ENCODE data around the gene MBTPS1.

The MBTPS1 gene

DNA sequence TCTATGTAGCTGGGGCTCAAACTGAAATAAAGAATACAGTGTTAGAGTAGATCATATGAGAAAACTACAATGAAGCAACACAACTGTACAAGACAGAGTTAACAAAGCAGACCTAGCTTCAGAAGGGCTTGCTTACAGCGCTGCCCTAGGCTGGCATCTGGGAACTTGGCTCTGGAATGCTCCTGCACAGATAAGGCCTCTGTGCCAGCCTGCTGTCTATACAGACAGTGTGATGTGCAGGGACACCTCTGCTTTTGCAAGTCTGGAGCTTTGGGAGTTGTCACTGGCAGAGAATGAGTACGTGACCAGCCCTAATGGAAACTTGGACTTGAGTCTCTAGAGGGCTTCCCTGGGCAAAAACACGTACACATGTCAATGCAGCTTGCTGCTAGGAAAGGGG lies 42.0 kb downstream of the MBTPS1 start:
- no peak for DNase-seq (ENCODE audit: low spot score)

DNA sequence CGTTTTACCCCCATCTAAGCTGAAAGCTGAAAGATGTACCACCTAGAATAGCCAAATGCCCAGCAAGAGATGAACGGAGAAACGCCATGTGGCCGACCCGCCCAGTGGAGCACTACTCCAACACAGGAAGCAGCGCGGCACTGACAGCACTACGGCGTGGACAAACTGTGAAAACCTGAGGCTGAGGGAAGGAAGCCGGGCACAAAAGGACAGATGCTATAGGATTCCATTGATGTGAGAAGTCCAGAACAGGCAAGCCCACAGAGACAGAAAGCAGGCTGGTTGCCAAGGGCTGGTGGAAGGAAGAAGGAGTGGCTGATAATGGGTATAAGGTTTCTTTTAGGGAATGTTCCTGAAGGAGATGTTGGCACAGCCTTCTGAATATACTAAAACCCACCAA lies 44.7 kb downstream of the MBTPS1 start:
- no peak for DNase-seq (ENCODE audit: low spot score)

DNA sequence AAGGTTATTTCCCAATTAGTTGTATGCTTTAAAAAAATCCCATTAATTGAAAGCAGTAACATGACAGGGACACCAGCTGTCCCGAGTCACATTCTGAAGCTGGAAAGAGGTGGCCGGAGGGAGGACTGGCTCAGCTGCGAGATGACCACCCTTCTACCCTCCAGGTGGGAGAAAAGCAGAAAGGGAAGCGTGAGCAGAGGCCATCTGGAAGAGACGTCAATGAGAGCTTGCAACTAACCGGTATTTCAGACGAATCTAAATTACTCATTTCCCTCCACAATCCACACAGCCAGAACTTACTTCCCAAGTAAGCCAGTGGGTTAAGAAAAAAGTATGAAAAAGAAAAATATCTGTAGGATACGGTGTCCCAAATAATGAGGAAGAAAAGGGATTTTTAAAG lies 45.6 kb downstream of the MBTPS1 start:
- no peak for DNase-seq (ENCODE audit: low spot score)

DNA sequence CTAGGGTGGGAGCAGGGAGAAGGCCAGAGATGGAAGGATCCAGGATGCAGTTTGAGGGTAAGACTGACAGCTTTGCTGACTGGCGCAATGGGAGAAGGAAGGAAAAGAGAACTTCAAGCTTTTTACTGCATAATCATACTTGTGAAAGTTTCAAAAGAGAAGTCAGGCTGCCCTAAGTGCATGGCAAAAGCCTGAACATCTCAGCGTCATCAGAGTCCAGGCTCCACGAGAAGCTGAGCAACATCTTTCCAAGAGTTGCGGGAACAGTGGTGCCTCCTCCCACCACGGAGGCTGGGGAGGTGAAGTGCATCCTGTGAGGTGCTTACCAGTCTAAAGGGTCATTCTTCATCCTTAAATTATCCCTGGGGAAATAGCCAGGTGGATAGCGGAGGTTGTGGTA lies 47.2 kb downstream of the MBTPS1 start:
- no peak for DNase-seq (ENCODE audit: low spot score)

DNA sequence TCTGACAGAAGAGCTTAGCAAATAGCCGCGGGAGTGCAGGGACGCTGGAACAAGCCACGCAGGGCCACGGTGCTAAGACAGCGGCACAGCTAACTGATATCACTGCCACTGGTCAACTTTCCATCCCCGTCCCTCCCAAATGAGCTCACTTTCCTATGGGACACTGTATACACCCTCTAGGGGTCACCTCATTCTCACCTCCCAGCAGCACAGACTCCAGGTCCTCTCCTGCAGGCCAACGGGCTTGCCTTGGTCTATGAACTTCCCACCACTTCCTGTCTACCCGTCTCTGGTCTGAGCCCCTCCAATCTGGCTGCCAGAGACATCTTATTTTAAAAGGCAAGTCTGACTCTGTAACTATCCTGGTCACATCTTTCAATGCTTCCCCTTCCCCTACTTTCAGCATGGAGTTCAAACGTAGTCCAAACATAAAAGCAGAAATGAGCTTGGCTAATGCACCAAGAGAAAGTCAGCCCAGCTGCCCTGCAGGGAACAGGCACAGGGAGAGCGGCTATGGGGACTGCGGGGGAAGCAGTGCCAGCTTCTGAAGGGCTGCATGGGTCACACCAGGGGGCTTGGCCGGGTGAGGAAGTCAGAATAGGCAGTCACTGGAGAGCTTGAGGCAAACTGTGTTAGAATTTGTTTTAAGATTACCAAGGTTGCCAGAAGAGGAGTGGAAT lies 47.8 kb downstream of the MBTPS1 start:
- no peak for DNase-seq (ENCODE audit: low spot score)

DNA sequence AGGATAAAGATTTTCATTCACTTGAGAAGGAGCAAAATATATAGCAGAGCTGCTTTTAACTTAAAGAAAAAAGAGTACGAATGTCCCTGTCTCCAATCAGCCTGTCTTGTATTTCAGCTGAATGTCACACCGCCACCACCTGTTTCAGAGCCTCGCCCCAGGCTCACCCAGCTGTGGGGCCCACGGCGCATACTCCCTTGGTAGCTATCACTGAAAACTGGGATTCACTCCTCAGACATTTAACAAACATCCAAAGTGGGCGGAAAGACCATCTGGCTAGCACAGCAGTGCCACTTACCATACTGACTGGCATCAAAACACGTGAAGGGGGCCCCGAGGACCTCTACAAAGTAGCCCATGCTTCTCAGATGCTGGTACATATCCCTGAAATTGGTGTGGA lies 48.7 kb downstream of the MBTPS1 start:
- no peak for DNase-seq (ENCODE audit: low spot score)

DNA sequence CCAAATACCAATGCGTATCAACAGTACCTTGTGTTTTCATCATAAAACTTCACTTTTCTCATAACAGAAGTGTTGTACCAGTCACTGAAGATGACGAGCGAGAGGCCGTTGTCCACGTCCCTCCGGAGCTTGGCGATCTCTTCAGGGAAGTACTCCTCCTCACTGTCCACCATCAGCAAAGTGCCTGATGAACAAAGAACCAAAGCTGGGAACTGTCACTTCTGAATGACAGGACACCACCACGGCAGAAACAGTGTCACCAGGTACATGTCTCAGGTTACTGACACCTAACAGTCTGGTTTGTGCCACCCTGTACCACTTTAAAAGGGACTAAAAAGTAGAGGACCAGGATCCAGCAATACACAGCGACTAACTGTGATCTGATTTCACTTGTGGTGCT lies 49.1 kb downstream of the MBTPS1 start:
- DNase-seq (ENCODE audit: low spot score): no peak

DNA sequence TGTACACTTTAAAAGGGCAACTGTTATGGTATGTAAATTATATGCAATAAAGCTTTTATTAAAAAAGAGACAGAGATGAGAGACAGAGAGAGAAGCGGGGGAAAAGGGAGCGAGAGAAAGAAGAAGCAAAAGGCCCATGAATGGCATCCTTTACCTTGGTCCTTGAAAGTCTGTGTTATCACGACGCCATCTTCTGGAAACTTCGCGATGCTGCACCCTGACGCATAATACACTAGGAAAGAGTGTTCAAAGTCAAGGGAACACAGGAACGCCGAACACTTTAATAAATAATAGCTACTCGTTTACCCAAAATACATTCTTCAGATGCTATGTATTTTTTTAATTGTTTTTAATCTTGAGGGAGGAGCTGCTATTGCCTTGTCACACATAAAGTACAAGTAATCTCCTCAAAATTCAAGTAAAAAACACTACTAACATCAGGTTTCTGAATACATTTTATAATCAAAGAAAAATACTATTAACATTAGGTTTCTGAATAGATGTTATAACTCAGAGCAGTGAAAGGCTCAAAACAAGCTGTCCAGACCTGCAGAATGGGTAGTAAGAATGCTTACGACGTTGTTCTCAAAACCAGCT lies 51.1 kb downstream of the MBTPS1 start:
- no peak for DNase-seq (ENCODE audit: low spot score)

DNA sequence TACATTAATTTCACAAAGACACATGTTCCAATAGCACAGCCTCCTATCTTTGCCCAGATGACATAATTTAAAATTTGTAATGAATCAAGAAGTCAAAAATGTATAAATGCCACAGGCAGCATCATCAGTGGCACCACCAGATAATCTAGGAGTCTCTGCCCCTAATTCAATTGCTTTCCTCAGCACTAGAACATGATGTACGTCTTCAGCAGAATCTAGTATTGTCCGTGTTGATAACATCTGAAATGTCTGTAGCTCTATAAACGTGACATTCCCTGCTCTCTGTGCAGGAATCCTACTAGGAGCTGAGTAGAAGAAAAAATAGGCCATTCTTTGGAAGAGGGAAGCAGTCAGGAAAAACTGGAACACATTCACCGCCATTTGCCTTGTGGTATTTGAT lies 52.8 kb downstream of the MBTPS1 start:
- DNase-seq (ENCODE audit: low spot score): no peak

DNA sequence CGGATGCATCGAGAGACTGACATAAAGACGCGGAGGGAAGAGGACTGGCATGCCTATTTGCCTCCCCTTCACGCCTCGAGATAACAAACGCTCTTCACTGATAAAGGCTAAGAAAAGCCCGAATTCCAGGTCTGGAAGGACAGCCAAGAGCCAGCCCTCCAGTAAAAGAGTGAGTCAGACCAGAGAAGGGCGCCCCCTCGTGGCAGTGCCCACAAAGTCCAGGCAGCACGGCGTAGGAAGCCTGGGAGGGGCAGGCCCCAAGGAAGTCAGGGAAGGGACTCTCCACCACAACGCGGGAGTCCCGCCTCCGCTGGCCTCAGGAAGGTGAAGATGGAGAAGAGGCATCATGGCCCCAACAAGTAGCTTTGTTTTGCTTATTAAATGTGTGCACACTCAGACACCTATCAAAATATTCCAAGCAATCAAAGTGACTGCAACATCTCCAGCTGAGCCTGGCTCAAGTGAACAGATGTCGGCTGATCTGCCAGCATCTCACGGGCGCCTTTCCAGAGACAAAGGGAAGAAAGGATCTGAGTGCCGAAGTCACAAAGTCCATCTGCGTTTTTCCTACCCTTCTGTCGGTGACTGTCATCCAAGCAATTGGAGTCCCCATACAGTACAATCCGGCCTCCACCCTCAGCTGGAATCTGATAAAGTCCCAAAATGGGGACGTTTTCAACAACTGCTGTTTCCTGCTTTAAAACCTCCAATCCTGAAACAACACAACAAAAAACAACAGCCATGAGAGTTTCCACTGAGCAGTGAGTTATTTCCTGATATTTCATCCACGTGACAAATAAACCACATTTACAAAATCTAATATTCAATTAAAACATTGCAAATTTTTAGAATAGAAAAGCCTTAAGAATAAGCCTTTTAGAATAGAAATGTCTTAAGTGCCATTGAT lies 53.8 kb downstream of the MBTPS1 start:
- peak; percentile 96 for DNase-seq (ENCODE audit: low spot score)

DNA sequence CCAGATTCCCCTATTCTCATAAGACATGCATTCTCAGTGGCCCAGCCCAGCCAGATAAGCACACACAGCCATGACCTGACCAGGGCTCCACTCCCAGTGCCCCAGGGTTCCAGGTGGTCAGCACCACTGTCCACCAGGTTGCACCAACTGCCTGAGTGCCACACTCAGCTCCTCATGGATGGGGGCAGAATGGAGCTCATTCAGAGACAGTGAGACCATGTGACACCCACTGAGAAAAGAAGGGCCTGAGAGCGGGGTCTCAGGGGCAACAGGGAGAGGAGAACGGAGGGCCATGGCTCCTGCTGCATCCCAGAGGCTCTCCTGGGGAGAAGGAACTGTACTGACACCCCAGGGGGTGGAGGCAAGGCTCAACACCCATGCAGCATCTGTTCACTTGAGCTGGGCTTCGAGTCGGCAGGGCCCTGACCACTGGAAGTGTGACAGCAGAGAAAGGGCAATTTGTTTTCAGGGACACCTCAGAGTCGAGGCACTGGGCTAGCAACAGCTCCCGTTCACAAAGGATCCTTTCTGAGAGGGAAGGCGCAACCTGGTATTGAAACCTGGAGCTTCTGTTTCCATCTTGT lies 55.4 kb downstream of the MBTPS1 start:
- DNase-seq (ENCODE audit: low spot score): peak; percentile 34

DNA sequence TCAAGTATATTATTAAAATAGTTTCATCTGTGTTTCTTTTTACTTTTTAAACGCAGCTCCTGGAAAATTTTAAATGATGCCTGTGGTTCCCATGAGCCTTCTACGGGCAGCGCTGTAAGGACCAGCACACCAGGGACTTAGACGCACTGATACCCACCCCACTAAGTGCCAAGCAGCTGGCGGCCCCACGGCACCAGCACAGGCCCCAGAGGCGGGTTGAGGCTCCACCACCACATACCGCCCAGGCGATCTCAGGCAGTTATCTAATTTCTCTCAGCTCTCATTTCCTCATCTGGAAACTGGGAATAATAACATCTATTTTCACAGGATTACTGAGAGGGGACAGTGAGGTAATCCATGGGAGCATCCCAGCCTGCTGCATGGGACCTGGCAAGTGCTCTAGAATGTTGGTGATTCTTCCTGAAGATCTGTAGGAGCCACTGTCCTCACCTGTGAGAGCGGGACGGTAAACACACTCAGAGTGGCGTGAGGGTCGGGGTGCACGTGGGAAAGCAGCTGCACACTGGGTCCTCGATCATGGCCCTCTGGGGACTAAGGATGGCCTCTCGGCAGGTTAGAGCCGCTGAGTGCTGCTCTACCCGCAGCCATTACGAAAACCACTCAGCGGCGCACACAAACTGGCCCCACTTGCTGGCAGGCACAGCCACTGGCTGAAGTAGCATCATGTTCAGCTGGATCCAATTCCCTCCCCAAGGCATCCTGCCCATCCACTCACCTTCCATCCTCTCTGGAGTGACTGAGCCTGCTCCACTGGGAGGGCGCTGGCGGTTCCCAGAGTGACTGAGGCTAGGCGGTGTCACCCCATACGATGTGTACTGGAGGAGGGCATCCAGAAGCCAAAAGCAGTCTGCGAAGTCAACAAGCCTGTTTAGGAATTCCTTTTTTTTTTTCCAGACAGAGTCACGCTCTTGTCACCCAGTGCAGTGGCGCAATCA lies 56.5 kb downstream of the MBTPS1 start:
- peak; percentile 30 for DNase-seq (ENCODE audit: low spot score)

DNA sequence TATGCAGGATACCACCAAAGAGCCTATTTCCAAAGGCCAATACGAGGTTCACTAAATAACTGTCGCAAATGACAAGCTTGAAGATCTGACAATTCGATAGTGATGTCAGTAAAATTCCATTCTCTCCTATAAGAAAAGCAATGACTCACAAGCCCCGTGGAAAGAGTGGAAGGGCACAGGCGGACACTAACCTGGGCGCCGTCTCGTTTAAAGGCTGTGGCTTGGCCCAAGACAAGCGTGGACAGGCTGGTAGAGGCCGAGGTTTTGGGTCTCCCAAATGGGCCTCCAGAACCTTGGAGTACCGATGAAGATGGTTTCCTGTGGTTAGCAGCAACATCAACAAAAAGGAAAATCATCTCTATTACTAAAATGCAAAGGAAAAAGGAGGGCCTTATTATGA lies 57.6 kb downstream of the MBTPS1 start:
- no peak for DNase-seq (ENCODE audit: low spot score)

DNA sequence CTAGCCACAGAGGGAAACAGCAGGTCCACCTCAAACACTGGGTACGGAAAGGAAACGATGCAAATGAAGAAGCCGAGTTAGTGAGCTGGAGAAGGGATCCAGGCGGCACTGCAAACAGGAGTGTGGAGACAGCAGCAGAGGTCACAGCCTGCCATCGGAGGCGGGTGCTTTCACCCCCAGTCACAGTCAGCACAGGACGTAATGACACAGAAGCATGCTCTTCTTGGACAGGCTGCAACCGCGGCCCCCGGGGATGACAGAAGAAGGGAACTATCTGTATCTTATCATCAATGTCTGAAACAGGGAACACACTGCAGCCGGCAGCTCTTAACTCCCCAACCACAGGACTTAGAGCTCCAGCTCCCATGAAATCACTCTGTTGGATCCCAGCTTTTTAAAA lies 58.1 kb downstream of the MBTPS1 start:
- DNase-seq (ENCODE audit: low spot score): peak; percentile 20

DNA sequence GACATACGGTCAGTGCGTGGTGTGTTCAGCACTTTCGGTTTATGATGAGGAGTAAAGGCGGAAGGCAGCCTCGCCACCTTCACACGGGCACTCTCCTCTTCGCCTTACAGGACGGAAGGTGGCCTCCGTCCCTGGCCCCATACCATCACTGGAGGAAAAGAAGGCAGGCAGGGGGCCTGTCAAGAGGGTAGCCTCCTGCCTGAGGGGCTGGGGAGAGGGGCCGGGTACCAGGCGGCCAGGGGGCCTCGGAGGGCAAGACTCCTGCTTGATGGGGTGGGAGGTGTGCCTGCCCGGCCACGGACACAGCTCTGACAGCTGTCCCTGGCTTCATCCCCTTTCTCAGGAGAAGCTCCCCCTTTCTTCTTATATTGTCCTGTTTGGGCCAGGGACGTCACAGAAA lies 58.5 kb downstream of the MBTPS1 start:
- peak; percentile 33 for DNase-seq (ENCODE audit: low spot score)

DNA sequence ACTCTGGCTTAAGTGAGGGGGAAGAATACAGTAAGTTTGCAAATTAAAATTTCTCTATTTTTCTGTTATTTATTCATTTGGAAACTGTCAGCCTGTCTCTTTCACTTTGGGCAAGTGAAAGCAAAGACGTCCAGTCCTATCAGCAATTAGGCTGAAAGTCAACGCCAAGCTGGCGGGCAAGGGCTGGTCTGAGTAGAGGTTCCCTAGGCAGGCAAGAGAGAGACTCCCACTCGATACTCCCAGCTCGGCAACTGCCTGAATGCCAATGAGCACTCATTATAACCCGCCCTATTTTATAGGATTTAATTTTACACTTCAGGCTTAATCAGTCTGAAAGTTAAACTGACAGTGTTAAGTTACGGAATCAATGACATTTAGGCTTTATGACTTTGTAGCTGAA lies 59.8 kb downstream of the MBTPS1 start:
- DNase-seq (ENCODE audit: low spot score): no peak

DNA sequence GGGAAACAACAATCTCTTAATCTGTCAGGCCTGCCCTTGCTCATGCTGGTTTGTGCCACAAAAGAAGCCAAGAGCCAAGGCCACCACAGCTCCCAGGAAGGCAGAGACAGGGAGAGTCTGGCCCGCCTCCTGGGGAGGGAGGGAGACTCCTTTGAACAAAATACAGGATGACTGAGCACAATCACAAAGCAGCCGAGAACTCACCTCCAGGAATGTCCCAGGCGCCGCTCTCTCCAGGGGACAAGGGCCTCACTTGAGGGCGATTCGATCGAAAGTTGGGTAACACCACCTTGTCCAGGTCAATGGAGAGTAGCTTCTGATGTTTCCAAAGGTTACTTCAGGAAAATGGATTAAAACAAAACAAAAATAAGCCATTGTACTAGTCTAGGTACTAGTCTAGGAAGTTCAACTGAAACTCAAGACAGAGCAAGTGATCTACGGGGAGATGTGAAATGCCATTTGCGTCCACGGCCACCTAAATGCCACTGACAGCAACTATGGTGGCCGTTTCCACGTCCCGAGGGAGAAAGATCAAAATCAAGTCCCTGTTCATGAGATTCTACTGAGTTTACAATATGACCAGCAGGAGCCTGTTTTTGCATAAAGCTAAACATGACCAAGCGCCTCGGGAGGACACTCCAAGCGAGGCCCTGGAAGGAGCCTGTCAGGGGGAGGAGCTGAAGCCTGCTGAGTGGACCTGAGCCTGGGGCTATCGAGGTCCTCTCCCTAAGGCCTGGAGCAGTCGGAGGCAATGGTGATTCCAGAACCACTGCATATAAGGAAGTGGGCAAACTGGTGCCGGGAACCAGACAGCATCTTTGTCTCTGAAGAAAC lies 60.7 kb downstream of the MBTPS1 start:
- peak; percentile 43 for DNase-seq (ENCODE audit: low spot score)

DNA sequence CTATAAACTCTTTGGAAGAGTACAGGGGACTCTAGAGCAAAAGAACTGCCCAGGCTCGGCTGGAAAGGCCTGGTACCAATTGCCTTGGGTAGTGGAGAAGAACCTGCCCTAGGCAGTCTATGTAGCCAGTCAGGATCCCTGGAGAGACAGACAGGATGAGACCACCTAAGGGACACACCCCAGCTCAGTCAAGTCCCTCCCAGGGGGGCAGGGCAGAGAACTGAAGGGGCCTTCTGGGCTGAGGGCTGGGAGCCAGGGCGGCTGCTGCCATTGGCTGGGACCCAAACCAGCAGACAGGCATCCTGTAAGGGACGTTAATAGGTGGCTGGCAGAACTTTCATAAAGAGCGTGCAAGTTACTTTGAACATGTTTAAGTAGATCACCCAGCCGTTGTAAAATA lies 61.4 kb downstream of the MBTPS1 start:
- peak; percentile 43 for DNase-seq (ENCODE audit: low spot score)

DNA sequence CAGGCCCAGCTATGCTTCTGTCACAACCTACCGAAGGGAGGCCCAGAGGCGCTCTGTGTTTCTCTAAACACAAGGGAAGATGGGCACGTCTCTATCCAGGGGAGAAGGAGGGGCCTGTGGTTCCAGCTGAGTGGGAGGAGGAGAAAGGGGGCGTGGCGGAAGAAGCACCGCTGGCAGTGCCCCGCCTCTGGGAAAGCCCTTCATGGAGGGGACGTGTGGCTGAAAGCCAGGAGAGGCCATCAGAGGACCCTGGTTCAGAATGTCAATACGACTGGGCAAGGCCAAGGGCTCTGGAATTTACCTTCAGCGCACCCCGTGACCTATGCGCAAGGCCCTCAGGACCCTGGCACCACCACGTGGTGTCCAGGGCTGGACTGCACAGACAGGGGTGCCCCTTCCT lies 61.8 kb downstream of the MBTPS1 start:
- DNase-seq (ENCODE audit: low spot score): peak; percentile 75

DNA sequence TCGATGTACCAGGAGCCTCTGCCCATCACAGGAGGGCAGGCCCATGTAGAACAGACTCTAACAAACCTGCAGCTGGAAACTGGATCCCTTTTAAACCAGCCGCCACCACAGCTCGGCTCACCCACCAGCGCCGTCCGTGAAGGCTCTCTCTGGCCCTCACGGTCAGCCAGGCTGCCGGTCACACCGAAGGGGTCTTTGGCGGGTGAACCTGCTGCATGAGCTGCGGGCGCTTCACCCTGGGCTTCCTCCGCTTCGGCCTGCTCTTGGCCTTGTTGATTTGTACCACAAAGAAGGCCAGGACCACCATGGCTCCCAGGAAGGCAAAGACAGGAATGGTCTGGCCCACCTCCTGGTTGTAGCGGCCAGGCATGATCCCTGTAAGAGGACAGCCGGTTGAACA lies 62.5 kb downstream of the MBTPS1 start:
- DNase-seq (ENCODE audit: low spot score): peak; percentile 39

DNA sequence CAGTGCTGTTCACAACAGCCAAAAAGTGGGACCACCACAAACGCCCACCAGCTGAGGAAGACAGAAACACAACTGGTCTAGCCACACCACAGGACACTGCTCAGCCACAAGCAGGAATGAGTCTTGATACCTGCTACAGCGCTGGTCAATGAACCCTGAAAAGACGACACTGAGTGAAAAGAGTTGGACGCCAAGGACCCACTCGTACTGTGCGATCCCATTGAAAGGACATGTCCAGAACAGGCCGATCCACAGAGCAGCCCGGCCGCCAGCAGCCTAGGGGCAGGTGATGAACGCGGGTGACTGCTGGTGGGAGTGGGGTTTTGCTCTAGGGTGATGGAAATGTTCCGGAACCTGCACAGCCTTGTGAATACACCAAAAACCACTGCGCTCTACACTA lies 63.5 kb downstream of the MBTPS1 start:
- peak; percentile 14 for DNase-seq (ENCODE audit: low spot score)
